Neural cell (in vitro differentiated cells): ENCODE data around the gene SRCIN1. TPM values are rescaled to one million over a fixed set of nuclear protein-coding genes. Genes with fewer than 3 reads are reported as not detected.

Experiments used
- H2AFZ ChIP-seq: fragments of 200-600, 300-800 bp; sonication (generic), shearing (Covaris generic); 2 replicates; pipeline ENCODE4 v1.6.0; 2014; ENCODE audit warnings: low read depth, mild to moderate bottlenecking, antibody characterized with exemption, low read length, moderate library complexity
- H3F3A ChIP-seq: fragments of 200-600 bp; shearing (Covaris generic); 2 replicates; pipeline ENCODE4 v1.6.1; 2016; ENCODE audit warnings: mild to moderate bottlenecking, moderate library complexity, mixed read lengths, antibody characterized with exemption, low read length; ENCODE audit not compliant: insufficient read depth, poor library complexity, severe bottlenecking
- H3K27ac ChIP-seq: fragments of 200-600, 300-800 bp; sonication (generic), shearing (Covaris generic); 2 replicates; pipeline ENCODE4 v1.5.1; 2014; ENCODE audit warnings: mild to moderate bottlenecking, low read length, moderate library complexity
- H3K27me3 ChIP-seq: fragments of 300-800, 200-600 bp; sonication (generic), shearing (Covaris generic); 2 replicates; pipeline ENCODE4 v1.6.0; 2014; ENCODE audit warnings: mild to moderate bottlenecking, low read depth, low read length, moderate library complexity; ENCODE audit not compliant: insufficient read depth
- H3K36me3 ChIP-seq: fragments of 300-800, 200-600 bp; sonication (generic), shearing (Covaris generic); 2 replicates; pipeline ENCODE4 v1.5.1; 2014; ENCODE audit warnings: mild to moderate bottlenecking, antibody characterized with exemption, low read length, moderate library complexity; ENCODE audit not compliant: insufficient read depth
- H3K4me2 ChIP-seq: fragments of 300-800, 200-600 bp; sonication (generic), shearing (Covaris generic); 2 replicates; pipeline ENCODE4 v1.6.0; 2014; ENCODE audit warnings: mild to moderate bottlenecking, low read length
- H3K4me3 ChIP-seq: fragments of 300-800, 200-600 bp; sonication (generic), shearing (Covaris generic); 2 replicates; pipeline ENCODE4 v1.5.1; 2014; ENCODE audit warnings: mild to moderate bottlenecking, low read length, moderate library complexity
- H3K79me2 ChIP-seq: fragments of 200-600 bp; shearing (Covaris generic); replicated peaks from 2 replicates; pipeline ENCODE4 v1.6.0; 2014; ENCODE audit warnings: mild to moderate bottlenecking, low read length, moderate library complexity; ENCODE audit not compliant: insufficient read depth
- H3K9ac ChIP-seq: fragments of 300-800, 200-600 bp; sonication (generic), shearing (Covaris generic); 2 replicates; pipeline ENCODE4 v1.6.1; 2016; ENCODE audit warnings: mild to moderate bottlenecking, low read length, mixed read lengths
- H3K9me2 ChIP-seq: fragments of 200-600 bp; shearing (Covaris generic); 2 replicates; pipeline ENCODE4 v1.6.1; 2016; ENCODE audit warnings: mild to moderate bottlenecking, low read length, mixed read lengths; ENCODE audit not compliant: insufficient read depth
- H3K9me3 ChIP-seq: fragments of 200-600, 300-800 bp; sonication (generic), shearing (Covaris generic); 2 replicates; pipeline ENCODE4 v1.6.1; 2016; ENCODE audit warnings: mild to moderate bottlenecking, mixed run types, low read length, moderate library complexity, mixed read lengths
- H4K20me1 ChIP-seq: fragments of 200-600 bp; shearing (Covaris generic); 2 replicates; pipeline ENCODE4 v1.6.1; 2016; ENCODE audit warnings: mild to moderate bottlenecking, mixed run types; ENCODE audit not compliant: insufficient read depth
- EP300 ChIP-seq: fragments of 450-650 bp; conservative IDR thresholded peaks from 2 replicates; pipeline ENCODE4 v1.6.1; 2014; ENCODE audit warnings: antibody characterized with exemption, mild to moderate bottlenecking, moderate library complexity; ENCODE audit not compliant: poor library complexity, severe bottlenecking
- MXI1 ChIP-seq: fragments of 450-650 bp; conservative IDR thresholded peaks from 2 replicates; pipeline ENCODE4 v1.6.1; 2014; ENCODE audit warnings: antibody characterized with exemption, mild to moderate bottlenecking; ENCODE audit not compliant: poor library complexity, severe bottlenecking
- RAD21 ChIP-seq: fragments of 450-650 bp; conservative IDR thresholded peaks from 2 replicates; pipeline ENCODE4 v1.6.1; 2014; ENCODE audit warnings: antibody characterized with exemption, mild to moderate bottlenecking, moderate library complexity
- SMC3 ChIP-seq: fragments of 450-650 bp; conservative IDR thresholded peaks from 2 replicates; pipeline ENCODE4 v1.6.1; 2014; ENCODE audit warnings: antibody characterized with exemption, mild to moderate bottlenecking, moderate library complexity; ENCODE audit not compliant: poor library complexity
- TAF1 ChIP-seq: IDR thresholded peaks from 2 replicates; pipeline ENCODE4 v1.6.1; 2012; ENCODE audit warnings: low read depth
- polyA plus RNA-seq: library from polyadenylated mRNA; depleted of rRNA; stranded (reverse); fragments of >200 nt; gene quantifications from 2 replicates; pipeline ENCODE4 v1.2.3, GENCODE V29; 2014
- TF ChIP-seq, protein P1 (sequence below): fragments of 450-650 bp; IDR thresholded peaks from 2 replicates; pipeline ENCODE4 v1.5.1; 2014; ENCODE audit warnings: antibody characterized with exemption, mild to moderate bottlenecking, moderate library complexity; ENCODE audit not compliant: poor library complexity, severe bottlenecking
- TF ChIP-seq, protein P2 (sequence below): IDR thresholded peaks from 2 replicates; pipeline ENCODE4 v1.6.1; 2012; ENCODE audit warnings: borderline replicate concordance

SRCIN1 gene
- polyA plus RNA-seq, 1 donor from 2014 or later: 18.0 TPM

DNA sequence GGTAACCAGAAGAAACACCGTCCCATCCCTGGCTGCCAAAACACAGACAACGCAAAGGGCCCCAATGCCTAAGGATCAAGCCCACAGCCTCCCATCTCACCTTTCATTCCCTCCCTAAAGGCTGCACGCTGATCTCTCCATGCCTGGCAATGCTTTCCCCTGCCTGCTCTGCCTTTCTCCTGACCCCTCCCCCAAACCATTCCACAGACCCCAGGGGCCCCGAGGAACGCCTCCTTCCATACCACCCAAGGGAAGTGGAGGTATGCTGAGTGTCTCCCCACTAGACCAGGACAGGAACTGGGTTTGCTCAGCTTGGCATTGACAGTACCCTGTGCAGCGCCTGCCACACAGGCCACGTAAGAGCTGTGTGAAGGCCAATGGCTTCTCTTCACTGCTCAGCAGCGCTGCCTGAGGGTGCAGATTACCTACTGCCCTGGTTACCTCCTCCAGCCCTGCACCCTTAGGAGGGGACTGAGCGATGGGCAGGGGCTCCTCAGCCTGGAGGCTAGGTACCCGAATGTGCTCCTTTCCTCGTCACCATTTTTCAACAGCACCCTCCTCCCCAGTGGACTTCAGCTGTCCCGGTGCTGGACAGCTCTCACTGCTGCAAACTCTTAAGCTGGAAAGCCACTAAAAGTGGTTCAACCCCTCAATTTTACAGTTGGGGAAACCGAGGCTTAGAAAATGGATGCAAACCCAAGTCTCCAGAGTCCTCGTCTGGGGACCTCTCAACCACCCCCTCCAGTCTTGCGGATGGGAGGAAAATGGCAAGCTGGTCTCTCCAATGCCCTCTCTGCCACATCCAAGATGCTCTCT lies 45.0 kb downstream of the SRCIN1 start:
- H3K27me3 ChIP-seq: peaks cover 23% of the 10 kb centered on the region
- no peaks in the 10 kb centered on the region for H3K79me2 ChIP-seq
- H3K9ac ChIP-seq: peak overlapping the region; percentile 11
- peaks cover under 1% of the 10 kb centered on the region for H3K36me3 ChIP-seq
- peaks cover 13% of the 10 kb centered on the region for H4K20me1 ChIP-seq
- no peaks in the 10 kb centered on the region for H3K9me2 ChIP-seq
- TF ChIP-seq, protein P1, sequence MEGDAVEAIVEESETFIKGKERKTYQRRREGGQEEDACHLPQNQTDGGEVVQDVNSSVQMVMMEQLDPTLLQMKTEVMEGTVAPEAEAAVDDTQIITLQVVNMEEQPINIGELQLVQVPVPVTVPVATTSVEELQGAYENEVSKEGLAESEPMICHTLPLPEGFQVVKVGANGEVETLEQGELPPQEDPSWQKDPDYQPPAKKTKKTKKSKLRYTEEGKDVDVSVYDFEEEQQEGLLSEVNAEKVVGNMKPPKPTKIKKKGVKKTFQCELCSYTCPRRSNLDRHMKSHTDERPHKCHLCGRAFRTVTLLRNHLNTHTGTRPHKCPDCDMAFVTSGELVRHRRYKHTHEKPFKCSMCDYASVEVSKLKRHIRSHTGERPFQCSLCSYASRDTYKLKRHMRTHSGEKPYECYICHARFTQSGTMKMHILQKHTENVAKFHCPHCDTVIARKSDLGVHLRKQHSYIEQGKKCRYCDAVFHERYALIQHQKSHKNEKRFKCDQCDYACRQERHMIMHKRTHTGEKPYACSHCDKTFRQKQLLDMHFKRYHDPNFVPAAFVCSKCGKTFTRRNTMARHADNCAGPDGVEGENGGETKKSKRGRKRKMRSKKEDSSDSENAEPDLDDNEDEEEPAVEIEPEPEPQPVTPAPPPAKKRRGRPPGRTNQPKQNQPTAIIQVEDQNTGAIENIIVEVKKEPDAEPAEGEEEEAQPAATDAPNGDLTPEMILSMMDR: peak; percentile 9
- no peak for TF ChIP-seq MXI1
- no peak overlapping the region for H2AFZ ChIP-seq
- no peak overlapping the region for H3K27ac ChIP-seq
- H3F3A ChIP-seq: peaks cover 6% of the 10 kb centered on the region
- H3K4me3 ChIP-seq: peak overlapping the region; percentile 5
- H3K9me3 ChIP-seq: no peaks in the 10 kb centered on the region
- H3K4me2 ChIP-seq: no peak overlapping the region

DNA sequence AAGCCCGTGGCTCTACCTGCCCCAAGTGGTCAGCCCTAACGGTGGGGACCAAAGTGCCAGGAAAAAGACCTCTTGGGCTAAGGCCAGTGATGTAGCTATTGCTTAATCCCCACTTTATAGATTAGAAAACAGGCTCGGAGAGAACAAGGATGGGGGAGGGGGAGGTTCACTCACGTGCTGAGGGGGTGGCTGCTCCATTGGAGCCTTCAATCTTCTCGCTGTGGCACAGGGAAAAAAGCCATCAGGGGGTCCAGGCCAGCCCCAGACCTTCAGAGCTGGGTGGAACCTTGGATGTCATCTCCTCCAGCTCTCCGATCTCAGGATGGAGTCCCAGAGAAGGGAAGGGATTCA lies 45.9 kb downstream of the SRCIN1 start:
- no peak overlapping the region for H2AFZ ChIP-seq
- no peak overlapping the region for H3K27ac ChIP-seq
- peaks cover 6% of the 10 kb centered on the region for H3F3A ChIP-seq
- no peaks in the 10 kb centered on the region for H3K79me2 ChIP-seq
- H3K27me3 ChIP-seq: peaks cover 23% of the 10 kb centered on the region
- H3K36me3 ChIP-seq: peaks cover 6% of the 10 kb centered on the region
- peak overlapping the region; percentile 11 for H3K9ac ChIP-seq
- H3K4me3 ChIP-seq: peak overlapping the region; percentile 5
- H3K9me2 ChIP-seq: no peaks in the 10 kb centered on the region
- TF ChIP-seq EP300: no peak
- TF ChIP-seq SMC3: no peak
- no peak for TF ChIP-seq MXI1
- no peak for TF ChIP-seq RAD21
- TF ChIP-seq, protein P2, sequence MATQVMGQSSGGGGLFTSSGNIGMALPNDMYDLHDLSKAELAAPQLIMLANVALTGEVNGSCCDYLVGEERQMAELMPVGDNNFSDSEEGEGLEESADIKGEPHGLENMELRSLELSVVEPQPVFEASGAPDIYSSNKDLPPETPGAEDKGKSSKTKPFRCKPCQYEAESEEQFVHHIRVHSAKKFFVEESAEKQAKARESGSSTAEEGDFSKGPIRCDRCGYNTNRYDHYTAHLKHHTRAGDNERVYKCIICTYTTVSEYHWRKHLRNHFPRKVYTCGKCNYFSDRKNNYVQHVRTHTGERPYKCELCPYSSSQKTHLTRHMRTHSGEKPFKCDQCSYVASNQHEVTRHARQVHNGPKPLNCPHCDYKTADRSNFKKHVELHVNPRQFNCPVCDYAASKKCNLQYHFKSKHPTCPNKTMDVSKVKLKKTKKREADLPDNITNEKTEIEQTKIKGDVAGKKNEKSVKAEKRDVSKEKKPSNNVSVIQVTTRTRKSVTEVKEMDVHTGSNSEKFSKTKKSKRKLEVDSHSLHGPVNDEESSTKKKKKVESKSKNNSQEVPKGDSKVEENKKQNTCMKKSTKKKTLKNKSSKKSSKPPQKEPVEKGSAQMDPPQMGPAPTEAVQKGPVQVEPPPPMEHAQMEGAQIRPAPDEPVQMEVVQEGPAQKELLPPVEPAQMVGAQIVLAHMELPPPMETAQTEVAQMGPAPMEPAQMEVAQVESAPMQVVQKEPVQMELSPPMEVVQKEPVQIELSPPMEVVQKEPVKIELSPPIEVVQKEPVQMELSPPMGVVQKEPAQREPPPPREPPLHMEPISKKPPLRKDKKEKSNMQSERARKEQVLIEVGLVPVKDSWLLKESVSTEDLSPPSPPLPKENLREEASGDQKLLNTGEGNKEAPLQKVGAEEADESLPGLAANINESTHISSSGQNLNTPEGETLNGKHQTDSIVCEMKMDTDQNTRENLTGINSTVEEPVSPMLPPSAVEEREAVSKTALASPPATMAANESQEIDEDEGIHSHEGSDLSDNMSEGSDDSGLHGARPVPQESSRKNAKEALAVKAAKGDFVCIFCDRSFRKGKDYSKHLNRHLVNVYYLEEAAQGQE: no peak
- TF ChIP-seq TAF1: no peak
- TF ChIP-seq, protein P1: no peak
- peaks cover 13% of the 10 kb centered on the region for H4K20me1 ChIP-seq
- no peak overlapping the region for H3K4me2 ChIP-seq
- H3K9me3 ChIP-seq: no peaks in the 10 kb centered on the region
